Measurements from ENCODE around the gene AUTS2.

The AUTS2 gene

DNA sequence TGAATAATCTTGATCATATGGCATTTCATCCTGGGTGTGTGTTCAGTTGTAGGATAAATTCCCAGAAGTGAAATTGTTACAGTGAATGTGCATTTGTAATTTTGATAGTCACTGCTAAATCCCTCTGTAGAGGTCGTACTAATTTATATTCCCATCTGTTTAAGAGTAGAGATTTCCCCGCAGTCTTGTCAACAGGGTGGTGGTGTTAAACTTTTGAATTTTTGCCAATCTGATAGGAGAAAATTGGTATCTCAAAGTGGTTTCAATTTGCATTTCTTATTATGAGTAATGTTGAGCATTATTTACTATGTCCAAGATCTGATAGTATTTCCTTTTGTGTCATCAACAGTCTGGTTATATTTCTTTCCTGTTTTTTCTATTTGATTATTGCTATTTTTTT is 101.7 kb downstream of the AUTS2 start:
- TF ChIP-seq CTCF (IDR thresholded peaks at IDR 0.05): no peak

DNA sequence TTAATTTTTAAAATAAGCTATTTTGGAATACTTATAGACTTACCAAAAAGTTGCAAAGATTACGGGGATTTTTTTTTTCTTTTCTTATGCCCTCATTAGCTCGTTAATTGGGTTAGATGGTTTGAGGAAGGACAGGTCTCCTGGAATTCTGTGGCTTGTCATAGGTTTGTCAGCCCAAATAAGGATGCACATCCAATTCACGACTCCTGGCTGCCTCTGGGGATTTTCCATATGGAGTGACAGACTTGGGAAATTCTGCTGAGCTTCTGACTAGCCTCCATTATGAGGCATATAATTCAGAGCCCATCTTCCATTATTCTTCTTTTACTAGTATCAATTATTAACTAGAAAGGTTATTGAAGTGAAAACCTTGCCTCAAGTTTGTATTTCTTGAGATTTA is 102.1 kb downstream of the AUTS2 start:
- no peak for TF ChIP-seq CTCF (IDR thresholded peaks at IDR 0.05)

DNA sequence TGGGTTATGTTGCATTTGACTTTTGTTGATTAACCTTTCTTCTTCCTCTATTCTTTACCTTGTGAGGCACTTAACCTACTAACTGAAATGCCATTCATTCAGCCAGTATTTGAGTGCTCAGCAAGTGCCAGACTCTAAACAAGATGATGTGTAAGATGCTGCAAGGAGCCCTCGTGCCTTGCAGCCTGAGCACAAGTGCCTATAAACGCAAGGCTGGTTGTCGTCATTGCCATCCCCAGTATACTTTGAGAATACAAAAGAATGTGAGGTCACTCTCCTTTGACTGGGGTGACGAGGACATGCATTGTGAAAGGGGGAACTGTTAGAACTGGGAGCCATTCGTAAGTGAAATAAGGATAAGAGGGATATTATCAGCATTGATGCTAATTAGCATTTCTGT is 103.0 kb downstream of the AUTS2 start:
- no peak for TF ChIP-seq CTCF (IDR thresholded peaks at IDR 0.05)

DNA sequence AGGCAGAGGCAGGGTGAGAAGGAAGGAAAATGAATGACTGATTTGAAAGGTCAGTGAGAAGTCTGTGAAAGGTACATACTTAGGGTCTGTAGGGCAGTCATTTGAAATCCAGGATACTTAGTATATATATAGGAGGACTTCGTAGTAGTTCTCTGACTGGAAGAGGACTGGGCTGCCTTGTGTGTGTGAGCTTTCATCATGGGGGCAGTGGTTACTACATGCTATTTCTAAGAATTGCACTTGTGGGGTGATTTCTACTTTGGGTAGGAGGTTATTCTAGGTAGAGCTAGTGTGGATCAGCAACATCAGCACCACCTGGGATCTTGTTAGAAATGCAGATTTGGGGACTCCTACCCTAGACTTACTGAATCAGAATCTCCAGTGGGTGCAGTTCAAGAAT is 104.1 kb downstream of the AUTS2 start:
- no peak for TF ChIP-seq CTCF (IDR thresholded peaks at IDR 0.05)

DNA sequence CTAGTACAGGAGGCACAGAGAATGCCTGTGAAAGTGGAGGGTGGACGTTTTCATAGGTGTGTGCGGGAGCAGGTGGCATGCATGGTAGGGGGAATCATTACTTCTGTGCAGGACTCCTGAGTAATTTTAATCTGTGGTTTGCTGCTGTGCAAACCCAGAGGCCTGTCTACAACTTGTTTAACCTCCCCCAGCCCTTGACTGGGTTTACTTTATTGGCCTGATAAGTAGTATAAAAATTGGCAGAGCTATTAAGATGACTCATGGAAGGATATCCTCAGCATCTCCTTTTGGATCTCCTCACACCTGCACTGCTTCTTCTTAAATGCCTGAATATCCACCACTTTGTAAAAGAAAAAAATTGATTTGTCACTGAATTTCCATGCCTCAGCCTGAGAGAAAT is 104.8 kb downstream of the AUTS2 start:
- TF ChIP-seq CTCF (IDR thresholded peaks at IDR 0.05): no peak

DNA sequence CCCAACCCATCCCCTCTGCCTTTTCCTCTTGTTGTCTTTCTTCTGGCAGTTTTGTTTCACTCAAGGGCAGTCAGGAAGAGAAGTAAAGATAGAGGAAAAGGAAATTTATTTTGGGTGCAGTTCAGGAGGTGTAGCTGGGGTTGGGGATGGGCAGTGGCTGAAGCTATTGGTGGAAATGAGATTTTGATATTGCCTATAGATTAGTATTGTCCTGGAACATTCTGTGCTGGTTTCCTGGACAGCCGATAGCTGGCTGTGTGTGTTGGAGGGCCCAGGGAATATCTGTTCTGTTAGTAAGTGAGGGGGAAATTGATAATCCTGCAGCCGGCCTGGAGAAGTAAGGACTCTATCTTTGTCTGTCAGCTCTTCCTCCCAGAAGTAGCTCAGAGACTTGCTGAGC is 107.8 kb downstream of the AUTS2 start:
- TF ChIP-seq CTCF (IDR thresholded peaks at IDR 0.05): no peak

DNA sequence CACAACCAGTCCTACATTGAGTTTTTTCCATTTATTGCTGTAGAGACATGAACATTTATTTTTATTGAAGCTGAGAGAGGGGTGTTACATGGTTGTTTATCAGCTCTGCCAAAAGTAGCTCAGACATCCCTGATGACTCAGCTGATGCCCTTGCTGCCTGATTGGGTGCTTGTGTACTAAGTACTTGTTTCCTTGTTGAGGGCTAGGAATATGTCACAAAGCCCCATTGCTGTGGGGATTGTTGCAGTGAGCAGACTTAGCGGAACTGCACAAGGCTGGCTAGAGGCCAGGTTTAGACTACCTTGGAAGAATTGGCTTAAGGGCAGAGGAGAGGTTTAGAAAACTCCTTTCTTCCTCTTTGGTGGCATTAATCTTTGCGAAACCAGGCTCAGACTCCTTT is 110.6 kb downstream of the AUTS2 start:
- TF ChIP-seq CTCF (IDR thresholded peaks at IDR 0.05): no peak

- TF ChIP-seq CTCF (IDR thresholded peaks at IDR 0.05): no peak
Observed at GRCh38 chr7:69710768-69711438, 112.6 kb downstream of the AUTS2 start.

All from LNCAP (cell line).